AG04450 (cell line): ENCODE measurements around the gene ACYP2. TPM values are rescaled to one million over a fixed set of nuclear protein-coding genes. Genes with fewer than 3 reads are reported as not detected.

Source experiments
- CTCF ChIA-PET: fragments of 300-600, 350-600 bp; formaldehyde crosslinking; extraction: SDS; loops from one replicate; lab custom pipeline; 2022; ENCODE audit warnings: antibody characterized with exemption, inconsistent platforms; lab: Charles Lee
- POLR2A ChIA-PET: fragments of 350-600 bp; formaldehyde crosslinking; extraction: SDS; loops from one replicate; lab custom pipeline; 2021; ENCODE audit warnings: antibody characterized with exemption, inconsistent platforms; lab: Yijun Ruan, JAX
- DNase-seq: peaks from one replicate; pipeline ENCODE4 v3.0.0-alpha.2; 2011; ENCODE audit warnings: low read depth, low spot score
- H3K27ac ChIP-seq: one replicate; pipeline ENCODE4 v1.5.1; 2012; ENCODE audit warnings: low read depth, low read length, control low read depth
- H3K27me3 ChIP-seq: one replicate; pipeline ENCODE4 v1.6.0; 2012; ENCODE audit warnings: low read length; ENCODE audit not compliant: control insufficient read depth, insufficient read depth
- H3K4me3 ChIP-seq: 2 replicates; pipeline ENCODE4 v1.5.1; 2011; ENCODE audit warnings: mild to moderate bottlenecking, low read depth, low read length, control low read depth
- H3K9me3 ChIP-seq: 2 replicates; pipeline ENCODE4 v1.5.1; 2012; ENCODE audit warnings: low read length; ENCODE audit not compliant: control insufficient read depth, insufficient read depth
- CTCF ChIP-seq: IDR thresholded peaks from 2 replicates; pipeline ENCODE4 v1.5.1; 2011; ENCODE audit warnings: low read depth, low read length, control low read depth, inconsistent platforms
- polyA plus RNA-seq: library from polyadenylated mRNA; depleted of rRNA; stranded (reverse); fragments of >200 nt; gene quantifications from 2 replicates; pipeline ENCODE4 v1.2.3, GENCODE V29; 2011

Gene ACYP2
- polyA plus RNA-seq, 1 experiment = 8.1 TPM

- no peak for DNase-seq
- Histone ChIP-seq H3K27ac (no peak overlapping the region), H3K27me3 (no peaks in the 10 kb centered on the region), H3K9me3 (no peaks in the 10 kb centered on the region), H3K4me3 (no peak overlapping the region)
- no peak for TF ChIP-seq CTCF
- CTCF ChIA-PET = no interaction called here
- POLR2A ChIA-PET = no interaction called here
Observed at GRCh38 chr2:54164106-54164505, 48.7 kb downstream of the ACYP2 start.

- Histone ChIP-seq H3K27ac (no peak overlapping the region), H3K9me3 (no peaks in the 10 kb centered on the region), H3K27me3 (no peaks in the 10 kb centered on the region), H3K4me3 (no peak overlapping the region)
- ChIA-PET POLR2A (no interaction called here), CTCF (interaction anchor here (1.0 to 1.2 kb wide), 2 partner anchors 11 to 539 kb away, joined by 3 to 5 read pairs; no protein-coding TSS in a partner anchor)
- TF ChIP-seq CTCF = no peak
- no peak for DNase-seq
Observed at GRCh38 chr2:54166121-54166773, 50.8 kb downstream of the ACYP2 start.

GRCh38 chr2:54176577-54176976 lies 61.2 kb downstream of the ACYP2 start:
- Histone ChIP-seq H3K27me3 (no peaks in the 10 kb centered on the region), H3K27ac (no peak overlapping the region), H3K4me3 (no peak overlapping the region), H3K9me3 (no peaks in the 10 kb centered on the region)
- DNase-seq = peak; percentile 21
- ChIA-PET POLR2A (no interaction called here), CTCF (interaction anchor here (0.8 to 2.5 kb wide), 15 partner anchors 9 to 528 kb away, joined by 3 to 28 read pairs (median 3); no protein-coding TSS in a partner anchor)
- peak; percentile 64 for TF ChIP-seq CTCF

- TF ChIP-seq CTCF = no peak
- H3K9me3 ChIP-seq = no peaks in the 10 kb centered on the region
- CTCF ChIA-PET = interaction anchor here (1.0 to 1.6 kb wide), 2 partner anchors 76 to 320 kb away, joined by 3 read pairs; no protein-coding TSS in a partner anchor
- no peak overlapping the region for H3K4me3 ChIP-seq
- H3K27ac ChIP-seq = no peak overlapping the region
- no peak for DNase-seq
- H3K27me3 ChIP-seq = no peaks in the 10 kb centered on the region
- POLR2A ChIA-PET = no interaction called here
Observed at GRCh38 chr2:54183281-54183680, 67.9 kb downstream of the ACYP2 start.

- POLR2A ChIA-PET = no interaction called here
- Histone ChIP-seq H3K27me3 (no peaks in the 10 kb centered on the region), H3K9me3 (no peaks in the 10 kb centered on the region), H3K4me3 (no peak overlapping the region), H3K27ac (no peak overlapping the region)
- no peak for TF ChIP-seq CTCF
- CTCF ChIA-PET = interaction anchor here (1.6 kb wide), 1 partner anchor 77 kb away, joined by 3 read pairs; no protein-coding TSS in a partner anchor
- no peak for DNase-seq
Observed at GRCh38 chr2:54183972-54184371, 68.6 kb downstream of the ACYP2 start.
